Measurements from ENCODE around the gene GNPTG. TPM values are rescaled to one million over a fixed set of nuclear protein-coding genes. Genes with fewer than 3 reads are reported as not detected.

Gene GNPTG
- total RNA-seq, 2 experiments from 2014 or later: 27.6 to 32.0 TPM

DNA sequence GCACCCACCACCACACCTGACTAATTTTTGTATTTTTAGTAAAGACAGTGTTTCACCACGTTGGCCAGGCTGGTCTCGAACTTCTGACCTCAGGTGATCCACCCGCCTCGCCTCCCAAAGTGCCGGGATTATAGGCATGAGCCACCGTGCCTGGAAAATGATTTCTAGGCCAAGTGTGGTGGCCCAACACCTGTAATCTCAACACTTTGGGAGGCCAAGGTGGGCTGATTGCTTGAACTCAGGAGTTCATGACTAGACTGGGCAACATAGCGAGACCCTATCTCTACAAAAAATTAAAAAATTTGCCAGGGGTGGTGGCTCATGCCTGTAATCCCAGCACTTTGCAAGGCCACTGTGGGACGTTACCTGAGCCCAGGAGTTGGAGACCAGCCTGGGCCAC lies 29.3 kb upstream of the GNPTG start:
- Histone ChIP-seq H3K27me3 (ENCODE audit: control insufficient read depth in 1 of 2, insufficient read depth in 2 of 2, low read length in 2 of 2) (no peaks in the 10 kb centered on the region), H3K36me3 (ENCODE audit: insufficient read depth, low read length) (peaks cover 78% of the 10 kb centered on the region), H3K9me3 (ENCODE audit: control insufficient read depth in 1 of 2, insufficient read depth in 1 of 2, low read length in 2 of 2) (no peaks in the 10 kb centered on the region), H3K27ac (ENCODE audit: low read depth in 1 of 2, low read length in 2 of 2) (no peak overlapping the region), H3K4me3 (ENCODE audit: low read length) (no peak overlapping the region), H3K4me1 (ENCODE audit: insufficient read depth, low read length) (no peaks in the 10 kb centered on the region)
- POLR2A ChIA-PET: no interaction called here
- H3K36me3 Mint-ChIP-seq (ENCODE audit: low read depth): peaks cover 55% of the 10 kb centered on the region
- DNase-seq (no peak), ATAC-seq (ENCODE audit: poor library complexity) (no peak)
- H3K9me3 Mint-ChIP-seq: no peaks in the 10 kb centered on the region
- TF ChIP-seq, protein P1, sequence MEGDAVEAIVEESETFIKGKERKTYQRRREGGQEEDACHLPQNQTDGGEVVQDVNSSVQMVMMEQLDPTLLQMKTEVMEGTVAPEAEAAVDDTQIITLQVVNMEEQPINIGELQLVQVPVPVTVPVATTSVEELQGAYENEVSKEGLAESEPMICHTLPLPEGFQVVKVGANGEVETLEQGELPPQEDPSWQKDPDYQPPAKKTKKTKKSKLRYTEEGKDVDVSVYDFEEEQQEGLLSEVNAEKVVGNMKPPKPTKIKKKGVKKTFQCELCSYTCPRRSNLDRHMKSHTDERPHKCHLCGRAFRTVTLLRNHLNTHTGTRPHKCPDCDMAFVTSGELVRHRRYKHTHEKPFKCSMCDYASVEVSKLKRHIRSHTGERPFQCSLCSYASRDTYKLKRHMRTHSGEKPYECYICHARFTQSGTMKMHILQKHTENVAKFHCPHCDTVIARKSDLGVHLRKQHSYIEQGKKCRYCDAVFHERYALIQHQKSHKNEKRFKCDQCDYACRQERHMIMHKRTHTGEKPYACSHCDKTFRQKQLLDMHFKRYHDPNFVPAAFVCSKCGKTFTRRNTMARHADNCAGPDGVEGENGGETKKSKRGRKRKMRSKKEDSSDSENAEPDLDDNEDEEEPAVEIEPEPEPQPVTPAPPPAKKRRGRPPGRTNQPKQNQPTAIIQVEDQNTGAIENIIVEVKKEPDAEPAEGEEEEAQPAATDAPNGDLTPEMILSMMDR (IDR thresholded peaks at IDR 0.05): no peak
- intact Hi-C loops (cut with DNase I, micrococcal nuclease): no loop called here
- no peak overlapping the region for H3K4me3 Mint-ChIP-seq
- H3K4me1 Mint-ChIP-seq (ENCODE audit: low read depth): no peaks in the 10 kb centered on the region
- CTCF ChIA-PET: no interaction called here
- no peak overlapping the region for H3K27ac Mint-ChIP-seq
- no peaks in the 10 kb centered on the region for H3K27me3 Mint-ChIP-seq

DNA sequence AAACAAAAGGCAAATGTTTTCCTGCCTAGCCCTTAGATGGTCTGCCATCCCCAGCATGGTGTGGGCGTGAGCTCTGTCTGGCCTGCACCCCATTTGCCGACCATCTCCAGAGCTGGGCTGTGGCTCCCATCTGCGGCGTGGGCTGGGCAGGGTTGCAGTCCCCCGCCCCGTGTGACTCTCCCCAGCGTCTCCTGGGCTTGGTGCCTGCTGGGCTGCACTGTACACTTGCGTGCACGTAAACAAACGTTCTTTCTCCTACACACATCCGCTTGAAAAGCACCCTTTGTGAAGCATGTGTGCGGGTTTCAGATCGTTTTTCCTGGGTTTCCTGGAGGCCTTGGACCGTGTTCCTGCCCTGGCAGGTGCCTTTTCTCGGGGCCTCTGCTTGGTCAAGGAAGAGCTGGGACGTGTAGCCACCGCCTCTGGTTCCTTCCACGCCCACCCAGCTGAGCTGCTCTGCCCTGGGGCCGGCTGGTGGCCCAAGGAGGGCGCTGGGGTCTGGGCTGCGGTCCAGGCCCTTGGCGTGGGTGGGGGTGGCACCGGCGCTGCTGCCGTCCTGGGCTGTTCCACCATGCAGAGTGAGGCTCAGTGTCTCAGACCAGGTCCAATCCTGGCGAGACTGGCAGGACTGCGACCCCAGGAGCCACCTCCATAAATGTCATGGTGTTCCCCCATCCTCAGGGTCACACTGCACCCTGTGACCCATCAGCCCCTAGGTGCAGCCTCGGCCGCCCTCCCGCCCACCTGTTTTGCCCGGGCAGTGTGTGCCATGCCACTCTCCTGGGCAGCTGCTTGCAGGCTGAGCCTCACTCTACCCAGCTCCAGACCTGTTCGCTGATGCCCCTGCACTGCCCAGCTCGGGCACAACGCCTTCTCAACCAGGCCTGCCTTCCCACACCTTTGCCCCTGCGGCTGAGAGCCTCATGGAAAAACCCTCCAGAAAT lies 28.2 kb upstream of the GNPTG start:
- no peaks in the 10 kb centered on the region for H3K4me1 Mint-ChIP-seq (ENCODE audit: low read depth)
- Histone ChIP-seq H3K36me3 (ENCODE audit: insufficient read depth, low read length) (peaks cover 66% of the 10 kb centered on the region), H3K27me3 (ENCODE audit: control insufficient read depth in 1 of 2, insufficient read depth in 2 of 2, low read length in 2 of 2) (no peaks in the 10 kb centered on the region), H3K9me3 (ENCODE audit: control insufficient read depth in 1 of 2, insufficient read depth in 1 of 2, low read length in 2 of 2) (no peaks in the 10 kb centered on the region), H3K27ac (ENCODE audit: low read depth in 1 of 2, low read length in 2 of 2) (no peak overlapping the region), H3K4me1 (ENCODE audit: insufficient read depth, low read length) (no peaks in the 10 kb centered on the region), H3K4me3 (ENCODE audit: low read length) (no peak overlapping the region)
- H3K4me3 Mint-ChIP-seq: no peak overlapping the region
- TF ChIP-seq, protein P1 (IDR thresholded peaks at IDR 0.05): no peak
- H3K27ac Mint-ChIP-seq: no peak overlapping the region
- ATAC-seq (ENCODE audit: poor library complexity) (no peak), DNase-seq (no peak)
- H3K36me3 Mint-ChIP-seq (ENCODE audit: low read depth): peaks cover 43% of the 10 kb centered on the region
- H3K27me3 Mint-ChIP-seq: no peaks in the 10 kb centered on the region
- no peaks in the 10 kb centered on the region for H3K9me3 Mint-ChIP-seq
- intact Hi-C loops (cut with DNase I, micrococcal nuclease): no loop called here
- CTCF ChIA-PET: no interaction called here
- POLR2A ChIA-PET: no interaction called here

- no peak overlapping the region for H3K27ac Mint-ChIP-seq
- H3K27me3 Mint-ChIP-seq: no peaks in the 10 kb centered on the region
- no peak for DNase-seq
- no peaks in the 10 kb centered on the region for H3K9me3 ChIP-seq (ENCODE audit: control insufficient read depth in 1 of 2, insufficient read depth in 1 of 2, low read length in 2 of 2)
- no peaks in the 10 kb centered on the region for H3K4me1 ChIP-seq (ENCODE audit: insufficient read depth, low read length)
- peaks cover 58% of the 10 kb centered on the region for H3K36me3 ChIP-seq (ENCODE audit: insufficient read depth, low read length)
- CTCF ChIA-PET: no interaction called here
- intact Hi-C loops (cut with DNase I, micrococcal nuclease): no loop called here
- no peak for ATAC-seq (ENCODE audit: poor library complexity)
- no peak overlapping the region for H3K4me3 Mint-ChIP-seq
- H3K36me3 Mint-ChIP-seq (ENCODE audit: low read depth): peaks cover 35% of the 10 kb centered on the region
- H3K4me1 Mint-ChIP-seq (ENCODE audit: low read depth): no peaks in the 10 kb centered on the region
- POLR2A ChIA-PET: no interaction called here
- H3K27ac ChIP-seq (ENCODE audit: low read depth in 1 of 2, low read length in 2 of 2): no peak overlapping the region
- TF ChIP-seq, protein P1 (IDR thresholded peaks at IDR 0.05): no peak
- no peaks in the 10 kb centered on the region for H3K27me3 ChIP-seq (ENCODE audit: control insufficient read depth in 1 of 2, insufficient read depth in 2 of 2, low read length in 2 of 2)
- no peak overlapping the region for H3K4me3 ChIP-seq (ENCODE audit: low read length)
- no peaks in the 10 kb centered on the region for H3K9me3 Mint-ChIP-seq
These were observed 27.4 kb upstream of the GNPTG start for GRCh38 chr16:1324286-1324826.
